Hematopoietic multipotent progenitor cell treated with erythropoietin and hydrocortisone succinate and interleukin-3 and kit ligand, for 4 days (in vitro differentiated cells): ENCODE results near the gene DLK2.
"Not testable (repeated sequence)": the region's sequence is repeated elsewhere in the genome, so short reads cannot be mapped to it uniquely, and the experiment has no call there.

Experiments
- DNase-seq: peaks from one replicate; pipeline ENCODE4 v3.0.0-alpha.2; 2015

The DLK2 gene

DNA sequence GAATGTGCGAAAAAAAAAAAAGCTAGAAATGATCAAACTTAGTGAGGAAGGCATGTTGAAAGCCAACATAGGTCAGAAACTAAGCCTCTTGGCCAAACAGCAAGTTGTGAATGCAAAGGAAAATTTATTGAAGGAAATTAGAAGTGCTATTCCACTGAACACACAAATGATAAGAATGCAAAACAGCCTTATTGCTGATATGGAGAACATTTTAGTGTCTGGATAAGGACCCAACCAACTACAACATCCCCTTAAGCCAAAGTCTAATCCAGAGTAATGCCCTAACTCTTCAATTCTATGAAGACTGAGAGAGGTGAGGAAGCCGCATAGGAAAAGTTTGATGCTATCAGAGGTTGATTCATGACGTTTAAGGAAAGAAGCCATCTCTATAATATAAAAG, 33.5 kb downstream of the DLK2 start:
- no peak for DNase-seq

DNA sequence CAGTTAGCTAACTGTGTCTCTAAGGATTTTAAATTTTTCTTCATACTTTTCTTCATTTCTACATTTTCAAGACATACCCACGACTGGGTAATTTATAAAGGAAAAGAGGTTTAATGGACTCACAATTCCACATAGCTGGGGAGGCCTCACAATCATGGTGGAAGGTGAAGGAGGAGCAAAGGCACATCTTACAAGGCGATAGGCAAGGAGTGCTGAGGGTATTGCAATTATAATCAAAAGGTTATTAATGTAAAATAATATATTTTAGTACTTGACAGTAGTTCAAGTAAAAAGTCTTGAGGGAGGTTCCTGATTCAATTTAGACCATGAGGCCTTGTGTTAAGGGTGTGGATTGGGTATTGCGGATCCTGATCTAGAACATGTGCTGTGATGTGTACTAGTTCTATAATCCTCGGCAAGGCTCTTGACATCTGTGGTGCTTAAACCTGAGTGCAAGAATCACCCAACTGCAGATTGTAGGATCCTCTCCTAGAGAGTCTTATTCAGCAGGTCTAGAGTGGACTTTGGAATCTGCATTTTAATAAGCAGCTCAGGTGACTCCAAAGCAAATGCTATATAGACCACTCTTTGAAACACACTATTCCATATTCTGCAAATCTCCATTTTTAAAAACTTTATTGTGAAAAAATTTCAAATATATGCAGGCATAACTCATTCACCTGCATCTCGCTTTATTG, 35.2 kb downstream of the DLK2 start:
- DNase-seq, result no peak

DNA sequence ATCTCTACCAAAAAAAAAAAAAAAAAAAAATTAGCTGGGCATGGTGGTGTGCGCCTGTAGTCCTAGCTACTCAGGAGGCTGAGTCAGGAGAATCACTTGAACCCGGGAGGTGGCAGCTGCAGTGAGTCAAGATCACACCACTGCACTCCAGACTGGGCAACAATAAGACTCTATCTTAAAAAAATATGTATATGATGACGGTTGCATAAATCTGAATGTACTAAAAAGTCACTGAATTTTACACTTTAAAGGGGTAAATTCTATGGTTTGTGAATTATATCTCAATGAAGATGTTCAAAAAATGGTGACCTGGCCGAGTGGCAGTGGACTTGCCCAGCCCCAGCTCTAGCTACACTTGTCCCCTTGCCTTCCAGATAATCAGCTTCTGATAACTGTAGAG, 38.4 kb downstream of the DLK2 start:
- DNase-seq, result no peak

DNA sequence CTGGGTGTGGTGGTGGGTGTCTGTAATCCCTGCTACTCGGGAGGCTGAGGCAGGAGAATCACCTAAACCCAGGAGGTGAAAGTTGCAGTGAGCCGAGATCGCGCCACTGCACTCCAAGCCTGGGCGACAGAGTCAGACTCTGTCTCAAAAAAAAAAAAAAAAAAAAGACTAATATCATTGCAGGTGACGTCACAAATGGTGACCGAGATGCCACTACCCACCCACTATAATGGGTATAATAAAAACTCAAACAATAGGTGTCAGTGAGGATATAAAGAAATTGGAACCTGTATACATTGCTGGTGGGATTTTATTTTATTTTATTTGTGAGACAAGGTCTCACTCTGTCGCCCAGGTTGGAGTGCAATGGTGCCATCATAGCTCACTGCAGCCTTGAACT, 40.1 kb downstream of the DLK2 start:
- not testable (repeated sequence) for DNase-seq

DNA sequence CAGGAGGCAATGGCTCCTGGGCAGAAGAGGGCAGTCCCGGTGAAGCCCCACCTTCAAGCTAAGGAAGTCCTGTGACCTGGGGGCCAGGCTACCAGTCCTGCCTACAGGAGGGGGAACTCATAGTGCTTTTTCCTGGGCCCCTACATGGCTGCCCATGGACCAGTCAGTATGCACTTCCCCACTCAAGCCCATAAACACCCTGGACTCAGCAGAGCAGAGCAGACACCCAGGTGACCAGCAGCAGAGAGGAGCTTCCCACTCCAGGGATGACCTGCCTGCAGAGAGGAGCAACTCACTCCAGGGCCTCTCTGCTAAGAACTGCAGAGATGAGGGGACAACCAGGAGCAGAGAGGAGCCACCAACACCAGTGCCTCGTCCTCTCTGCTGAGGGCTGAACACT, 42.3 kb downstream of the DLK2 start:
- no peak for DNase-seq

DNA sequence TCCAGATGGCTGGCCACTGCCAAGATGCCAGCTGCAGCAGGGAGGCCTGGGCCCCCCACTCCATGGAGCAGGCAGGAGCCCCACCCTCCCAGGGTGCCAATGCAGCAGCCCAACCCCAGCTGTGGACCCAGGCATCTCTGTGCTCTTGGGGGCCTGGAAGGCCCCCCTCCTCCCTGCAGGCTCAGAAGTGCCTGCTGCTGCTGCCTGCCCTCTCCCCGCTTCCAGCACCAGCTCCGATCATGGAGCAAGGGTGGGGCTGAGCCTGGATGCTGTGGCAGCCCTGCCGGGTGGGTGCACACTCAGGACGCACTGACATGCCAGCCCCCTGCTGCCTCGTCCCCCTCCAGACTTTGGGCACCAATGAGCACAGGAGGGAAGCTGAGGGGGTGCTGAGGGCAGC, 42.8 kb downstream of the DLK2 start:
- no peak for DNase-seq

DNA sequence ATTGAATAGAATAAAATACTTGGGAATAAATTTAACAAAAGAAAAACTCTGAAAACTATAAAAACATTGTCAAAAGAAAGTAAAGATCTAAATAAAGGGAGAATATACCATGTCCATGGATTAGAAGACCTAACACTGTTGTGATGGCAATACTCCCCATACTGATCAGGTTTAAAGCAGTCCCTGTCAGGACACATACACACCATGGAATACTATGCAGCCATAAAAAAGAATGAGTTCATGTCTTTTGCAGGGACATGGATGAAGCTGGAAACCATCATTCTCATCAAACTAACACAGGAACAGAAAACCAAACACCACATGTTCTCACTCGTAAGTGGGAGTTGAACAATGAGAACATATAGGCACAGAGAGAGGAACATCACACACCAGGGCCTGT, 44.6 kb downstream of the DLK2 start:
- not testable (repeated sequence) for DNase-seq

DNA sequence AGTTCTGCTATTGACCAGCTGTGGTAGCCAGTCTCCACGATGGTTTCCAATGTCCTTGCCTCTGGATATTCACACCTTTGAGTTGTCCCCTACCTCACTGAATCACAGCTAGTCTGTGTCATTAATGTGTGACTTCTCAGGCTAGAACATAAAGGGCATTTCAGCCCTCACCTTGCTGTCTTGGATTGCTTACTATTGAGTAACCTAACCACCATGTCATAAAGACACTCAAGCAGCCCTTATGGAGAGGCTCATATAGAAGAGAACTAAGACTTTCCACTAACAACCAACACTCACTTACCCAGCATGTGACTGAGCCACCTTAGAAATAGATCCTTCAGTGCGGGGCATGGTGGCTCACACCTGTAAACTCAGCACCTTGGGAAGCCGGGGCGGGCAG, 47.1 kb downstream of the DLK2 start:
- no peak for DNase-seq

DNA sequence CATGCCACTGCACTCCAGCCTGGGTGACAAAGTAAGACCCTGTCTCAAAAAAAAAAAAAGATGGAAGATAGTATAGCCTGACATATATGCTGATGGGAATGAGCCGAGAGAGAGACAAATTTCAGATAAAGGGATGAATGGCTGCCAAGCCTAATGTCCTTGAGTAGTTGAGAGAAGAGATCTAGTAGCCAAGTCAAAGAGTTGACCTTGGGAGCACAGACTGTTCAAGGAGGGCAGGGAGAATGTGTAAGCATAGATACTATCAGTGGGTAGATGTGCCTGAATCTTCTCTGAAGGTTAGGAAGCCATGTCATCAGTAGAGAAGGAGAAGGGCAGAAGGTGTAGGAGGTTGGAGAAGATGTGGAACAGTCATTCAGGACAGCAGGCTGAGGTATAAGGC, 48.1 kb downstream of the DLK2 start:
- DNase-seq, result no peak

DNA sequence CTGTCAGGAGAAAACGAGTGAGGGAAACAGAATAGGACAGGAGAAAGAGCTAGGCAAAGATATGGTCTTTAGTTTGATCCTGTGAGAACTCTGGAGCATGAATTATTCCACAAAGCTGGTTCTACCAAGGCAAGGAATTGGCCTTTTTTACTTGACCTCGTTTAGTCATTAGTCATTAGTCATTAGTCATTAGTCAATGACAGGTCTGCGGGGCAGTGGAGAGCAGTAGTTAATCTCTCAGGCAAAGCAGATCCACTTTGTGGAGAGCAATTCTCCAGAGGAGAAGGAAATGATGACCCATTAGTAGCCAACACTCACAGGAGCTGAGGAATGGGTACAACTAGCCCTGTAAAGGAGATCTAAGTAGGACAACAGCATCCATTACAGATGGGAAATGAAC, 50.0 kb downstream of the DLK2 start:
- DNase-seq, result no peak

DNA sequence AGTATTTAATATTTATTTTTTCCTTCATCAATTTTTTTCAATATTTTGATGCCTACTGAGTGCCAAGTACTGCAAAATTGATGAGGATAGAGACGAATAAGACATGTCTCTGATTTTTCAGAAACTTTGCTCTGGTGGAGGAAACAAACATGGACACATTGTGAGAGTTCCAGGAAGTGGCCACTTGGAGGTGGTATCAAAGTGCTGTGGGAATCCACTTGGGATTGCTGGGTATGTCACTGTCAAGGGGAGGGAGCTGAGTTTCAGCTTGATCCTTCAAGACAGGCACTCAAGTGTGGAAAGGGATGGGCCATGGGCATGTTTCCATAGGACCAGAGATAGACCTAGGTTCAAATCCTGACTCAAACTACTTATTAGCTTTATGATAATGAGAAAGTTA, 52.5 kb downstream of the DLK2 start:
- DNase-seq, result no peak

DNA sequence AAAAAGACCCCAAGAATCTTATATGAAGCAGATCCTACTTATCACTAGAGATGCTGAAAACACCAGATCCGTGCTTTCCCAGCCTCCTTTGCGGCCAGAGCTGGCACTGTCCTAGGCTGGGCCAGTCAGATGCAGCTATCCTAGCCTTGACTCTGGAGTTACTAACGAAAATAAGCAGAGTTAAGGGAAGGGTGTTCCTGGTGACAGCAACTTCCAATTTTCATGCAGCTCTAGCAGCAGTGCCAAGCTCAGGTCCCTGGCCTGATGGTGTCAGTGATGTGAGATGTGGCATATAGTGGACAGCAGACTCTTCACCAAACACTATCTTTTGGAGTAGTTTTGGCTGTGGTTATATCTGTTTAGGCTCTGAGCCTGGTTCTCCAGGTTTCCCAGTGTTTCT, 53.6 kb downstream of the DLK2 start:
- no peak for DNase-seq
